GM12878 (cell line): ENCODE results near the gene IPO11. TPM values are rescaled to one million over a fixed set of nuclear protein-coding genes. Genes with fewer than 3 reads are reported as not detected.

ENCODE experiments used
- ATAC-seq: fragments of 200-7000 bp; cut with Tn5 transposase; 3 replicates; pipeline ENCODE4 v1.9.1; 2020; ENCODE audit warnings: mild to moderate bottlenecking, moderate library complexity
- BruUV-seq: library from RNA; stranded (reverse); fragments of 400-500 nt; replicated peaks from 2 replicates; lab custom pipeline; 2021; lab: Mats Ljungman, UMichigan
- CTCF ChIA-PET: fragments of 300-600 bp; sonication (Branson Sonifier 250); formaldehyde crosslinking; extraction: SDS; loops from one replicate; lab custom pipeline; 2021; ENCODE audit warnings: inconsistent platforms; lab: Yijun Ruan, JAX
- POLR2A ChIA-PET: fragments of 350-600 bp; formaldehyde crosslinking; extraction: SDS; loops from one replicate; lab custom pipeline; 2021; ENCODE audit warnings: inconsistent platforms; lab: Charles Lee
- RAD21 ChIA-PET: fragments of 300-600 bp; sonication (Branson Sonifier 250); formaldehyde crosslinking; loops from one replicate; lab custom pipeline; 2023; ENCODE audit warnings: antibody characterized with exemption; ENCODE audit not compliant: unreplicated experiment; lab: Charles Lee
- SMC1A ChIA-PET: fragments of 300-600 bp; sonication (Branson Sonifier 250); formaldehyde crosslinking; loops from one replicate; lab custom pipeline; 2023; ENCODE audit not compliant: unreplicated experiment, uncharacterized antibody; lab: Charles Lee
- DNase-seq: peaks from one replicate; pipeline ENCODE4 v3.0.0-alpha.2; 2011; ENCODE audit warnings: low read depth, low spot score
- FAIRE-seq: peaks from 3 replicates; lab custom pipeline; 2011; peaks lifted over from hg19 to GRCh38; lab: Jason Lieb, UNC
- H2AFZ ChIP-seq: 2 replicates; pipeline ENCODE4 v1.6.0; 2011; ENCODE audit warnings: low read depth, low read length, control low read depth; ENCODE audit not compliant: control insufficient read depth
- H3K27ac ChIP-seq: 2 replicates; pipeline ENCODE4 v1.5.1; 2011; ENCODE audit warnings: control low read depth; ENCODE audit not compliant: control insufficient read depth, insufficient read depth
- H3K27me3 ChIP-seq, 2 experiments: replicated peaks in 1 of 2; 2 replicates each; pipeline versions ENCODE4 v1.6.0 to v1.6.1; 2011; ENCODE audit warnings: low read length in 1 of 2; ENCODE audit not compliant: control insufficient read depth in 2 of 2, insufficient read depth in 2 of 2
- H3K36me3 ChIP-seq, 2 experiments: 2 replicates each; pipeline ENCODE4 v1.5.1; 2011; ENCODE audit warnings: low read length in 1 of 2; ENCODE audit not compliant: control insufficient read depth in 2 of 2, insufficient read depth in 2 of 2
- H3K4me1 ChIP-seq: 2 replicates; pipeline ENCODE4 v1.6.1; 2011; ENCODE audit warnings: mild to moderate bottlenecking, low read length, moderate library complexity, mixed read lengths; ENCODE audit not compliant: control insufficient read depth, insufficient read depth
- H3K4me2 ChIP-seq: 2 replicates; pipeline ENCODE4 v1.6.0; 2011; ENCODE audit warnings: control low read depth; ENCODE audit not compliant: control insufficient read depth, insufficient read depth
- H3K4me3 ChIP-seq: fragments of 200-600 bp; sonication (generic); 2 replicates; pipeline ENCODE4 v1.5.1; 2016
- H3K79me2 ChIP-seq: 2 replicates; pipeline ENCODE4 v1.6.0; 2011; ENCODE audit warnings: low read length; ENCODE audit not compliant: control insufficient read depth, insufficient read depth
- H3K9ac ChIP-seq: 2 replicates; pipeline ENCODE4 v1.8.0; 2011; ENCODE audit warnings: low read length, control low read depth, mixed read lengths; ENCODE audit not compliant: control insufficient read depth, insufficient read depth
- H3K9me3 ChIP-seq: replicated peaks from 3 replicates; pipeline ENCODE4 v1.5.1; 2011; ENCODE audit warnings: mild to moderate bottlenecking, low read length; ENCODE audit not compliant: control insufficient read depth, insufficient read depth
- H4K20me1 ChIP-seq: 2 replicates; pipeline ENCODE4 v1.6.0; 2011; ENCODE audit not compliant: control insufficient read depth, insufficient read depth
- BHLHE40 ChIP-seq, 2 experiments: fragments of 450-650 bp in 1 of 2; IDR thresholded peaks; 2 replicates each; pipeline ENCODE4 v1.6.1; 2011 to 2017; ENCODE audit warnings: low read depth in 2 of 2, borderline replicate concordance in 1 of 2, improper control_type of control experiment in 1 of 2, low read length in 1 of 2, mild to moderate bottlenecking in 1 of 2
- CEBPB ChIP-seq, 2 experiments: fragments of 150-350 bp in 1 of 2; IDR thresholded peaks; 2 replicates each; pipeline ENCODE4 v1.6.1; 2012 to 2014; ENCODE audit warnings: low read depth in 2 of 2, low read length in 2 of 2, borderline replicate concordance in 1 of 2, inconsistent platforms in 1 of 2
- CHD2 ChIP-seq: IDR thresholded peaks from 2 replicates; pipeline ENCODE4 v1.6.1; 2011; ENCODE audit warnings: low read depth, low read length, improper control_type of control experiment, borderline replicate concordance
- CHD4 ChIP-seq: fragments of 200-600 bp; sonication (generic); IDR thresholded peaks from 2 replicates; pipeline ENCODE4 v1.6.1; 2016; ENCODE audit warnings: mild to moderate bottlenecking
- POLR2AphosphoS5 ChIP-seq: IDR thresholded peaks from 2 replicates; pipeline ENCODE4 v1.6.1; 2011; ENCODE audit warnings: mild to moderate bottlenecking, low read length, inconsistent platforms
- SMAD5 ChIP-seq: IDR thresholded peaks from 2 replicates; pipeline ENCODE4 v1.6.1; 2016; ENCODE audit warnings: antibody characterized with exemption, low read depth
- ZSCAN29 ChIP-seq: fragments of 450-650 bp; IDR thresholded peaks from 2 replicates; pipeline ENCODE4 v1.6.1; 2017; ENCODE audit warnings: mild to moderate bottlenecking, moderate library complexity
- WGBS: methylation state at CpG from one replicate; pipeline ENCODE4 v1.1.6; 2016; ENCODE audit warnings: low lambda C conversion rate; ENCODE audit not compliant: insufficient replicate concordance, insufficient coverage; ENCODE audit errors: missing lambda C conversion rate; 5-methylcytosine and 5-hydroxymethylcytosine counted together
- in situ Hi-C: fragments of 300-500 bp; cut with MboI; formaldehyde crosslinking; loops from 9 replicates; pipeline ENCODE4 v1.14.3; 2018; ENCODE audit warnings: mixed read lengths
- intact Hi-C: fragments of 100-400 bp; cut with micrococcal nuclease; formaldehyde crosslinking; loops from one replicate; pipeline ENCODE4 v1.14.2; 2022; ENCODE audit not compliant: unreplicated experiment
- polyA plus RNA-seq, 11 experiments: library from polyadenylated mRNA; depleted of rRNA in 4 of 11; unstranded in 6 of 11; stranded (reverse) in 5 of 11; fragments of >200 nt; fragmentation: Nextera tagmentation in 4 of 11; fragmentation: Illumina TruSeq in 1 of 11; extraction: Ambion mirVana in 4 of 11; extraction: Trizol in 1 of 11; gene quantifications; 1 replicate in 1 of 11; 2 replicates in 10 of 11; pipeline versions ENCODE4 v1.2.1 to v1.2.3, GENCODE V29; 2011 to 2016; ENCODE audit warnings: inconsistent platforms in 2 of 11, missing spikeins in 2 of 11, low read depth in 1 of 11
- total RNA-seq, 4 experiments: library from RNA; depleted of rRNA in 3 of 4; stranded (reverse); fragments of >200 nt in 3 of 4; fragmentation: Illumina TruSeq in 1 of 4; extraction: Trizol in 1 of 4; gene quantifications; 2 replicates each; pipeline versions ENCODE4 v1.2.1 to v1.2.3, GENCODE V29; 2013 to 2021
- TF ChIP-seq, protein P1 (sequence below): IDR thresholded peaks from 2 replicates; pipeline ENCODE4 v1.6.1; 2011; ENCODE audit warnings: borderline replicate concordance, low read depth, mild to moderate bottlenecking, moderate library complexity, low read length; ENCODE audit not compliant: insufficient read depth, poor library complexity, severe bottlenecking
- TF ChIP-seq, protein P2 (sequence below): fragments of 450-650 bp; IDR thresholded peaks from 2 replicates; pipeline ENCODE4 v1.6.1; 2016; ENCODE audit warnings: mild to moderate bottlenecking

Gene IPO11
- total and polyA plus RNA-seq, 10 of the 15 experiments (the other 5 are each of a cell fraction or from before 2014, with no cell fraction given), result 14.1 to 49.3 (median 29.8) TPM

DNA sequence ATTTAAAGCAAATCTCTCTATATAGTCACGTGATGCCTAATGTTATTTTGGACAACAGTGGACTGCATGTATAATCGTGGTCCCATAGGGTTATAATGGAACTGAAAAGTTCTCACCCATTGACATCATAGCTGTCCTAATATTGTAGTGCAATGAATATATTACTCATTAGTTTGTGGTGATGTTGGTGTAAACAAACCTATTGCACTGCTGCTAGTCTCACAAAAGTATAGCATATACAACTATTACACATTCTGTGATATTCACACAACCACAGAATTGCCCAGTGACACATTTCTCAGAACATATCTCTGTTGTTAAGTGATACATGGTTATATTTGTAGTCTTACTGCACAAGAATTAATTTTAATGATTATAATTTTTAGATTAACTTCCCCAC is 37.7 kb downstream of the IPO11 start:
- RAD21 ChIA-PET, result no interaction called here
- in situ Hi-C loops (loop anchor here (25.0 kb wide), 1 partner anchor 1512 kb away; the partner anchor contains the start of gene HTR1A), intact Hi-C loops (no loop called here)
- no peaks in the 10 kb centered on the region for H3K4me1 ChIP-seq
- no peak for FAIRE-seq
- no peak overlapping the region for H3K4me3 ChIP-seq
- no TSS peak for BruUV-seq
- H3K9me3 ChIP-seq, result no peaks in the 10 kb centered on the region
- H3K4me2 ChIP-seq, result no peak overlapping the region
- no peaks in the 10 kb centered on the region for H3K27me3 ChIP-seq
- ATAC-seq, result no peak
- H3K36me3 ChIP-seq, result peaks cover 2 to 10% of the 10 kb centered on the region in 2 experiments; a peak in 2 of 4 replicates
- no peak overlapping the region for H3K9ac ChIP-seq
- H2AFZ ChIP-seq, result no peak overlapping the region
- H4K20me1 ChIP-seq, result no peaks in the 10 kb centered on the region
- CTCF ChIA-PET, result interaction anchor here (0.6 to 3.1 kb wide), 5 partner anchors 9 to 329 kb away, joined by 3 to 18 read pairs (median 4); no protein-coding TSS in a partner anchor
- 97% methylated on average over 2 of the region's 2 CpGs for WGBS
- POLR2A ChIA-PET, result interaction anchor here (0.8 to 0.9 kb wide), 2 partner anchors 32 to 47 kb away, joined by 3 to 4 read pairs; partner anchors contain the start of gene DIMT1
- H3K79me2 ChIP-seq, result no peaks in the 10 kb centered on the region
- no peak for DNase-seq
- TF ChIP-seq, protein P1, sequence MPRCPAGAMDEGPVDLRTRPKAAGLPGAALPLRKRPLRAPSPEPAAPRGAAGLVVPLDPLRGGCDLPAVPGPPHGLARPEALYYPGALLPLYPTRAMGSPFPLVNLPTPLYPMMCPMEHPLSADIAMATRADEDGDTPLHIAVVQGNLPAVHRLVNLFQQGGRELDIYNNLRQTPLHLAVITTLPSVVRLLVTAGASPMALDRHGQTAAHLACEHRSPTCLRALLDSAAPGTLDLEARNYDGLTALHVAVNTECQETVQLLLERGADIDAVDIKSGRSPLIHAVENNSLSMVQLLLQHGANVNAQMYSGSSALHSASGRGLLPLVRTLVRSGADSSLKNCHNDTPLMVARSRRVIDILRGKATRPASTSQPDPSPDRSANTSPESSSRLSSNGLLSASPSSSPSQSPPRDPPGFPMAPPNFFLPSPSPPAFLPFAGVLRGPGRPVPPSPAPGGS, result peak; percentile 36
- TF ChIP-seq ZSCAN29 (no peak), SMAD5 (no peak), CHD2 (no peak), CHD4 (no peak), CEBPB (IDR thresholded peaks at IDR 0.05; ENCODE audit: borderline replicate concordance in 1 of 2, low read depth in 2 of 2, low read length in 2 of 2) (no peak), POLR2AphosphoS5 (no peak), BHLHE40 (IDR thresholded peaks at IDR 0.05; ENCODE audit: borderline replicate concordance in 1 of 2, low read depth in 2 of 2, low read length in 1 of 2) (no peak)
- TF ChIP-seq, protein P2, sequence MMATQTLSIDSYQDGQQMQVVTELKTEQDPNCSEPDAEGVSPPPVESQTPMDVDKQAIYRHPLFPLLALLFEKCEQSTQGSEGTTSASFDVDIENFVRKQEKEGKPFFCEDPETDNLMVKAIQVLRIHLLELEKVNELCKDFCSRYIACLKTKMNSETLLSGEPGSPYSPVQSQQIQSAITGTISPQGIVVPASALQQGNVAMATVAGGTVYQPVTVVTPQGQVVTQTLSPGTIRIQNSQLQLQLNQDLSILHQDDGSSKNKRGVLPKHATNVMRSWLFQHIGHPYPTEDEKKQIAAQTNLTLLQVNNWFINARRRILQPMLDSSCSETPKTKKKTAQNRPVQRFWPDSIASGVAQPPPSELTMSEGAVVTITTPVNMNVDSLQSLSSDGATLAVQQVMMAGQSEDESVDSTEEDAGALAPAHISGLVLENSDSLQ, result no peak
- no peak overlapping the region for H3K27ac ChIP-seq
- SMC1A ChIA-PET, result interaction anchor here (0.6 to 1.7 kb wide), 5 partner anchors 9 to 313 kb away, joined by 3 to 9 read pairs (median 3); no protein-coding TSS in a partner anchor
